Ishikawa (cell line): Measurements from ENCODE around the gene ZNF358.

Experiments
- CEBPB ChIP-seq: IDR thresholded peaks from 2 replicates; pipeline ENCODE4 v1.6.1; 2012
- CREB1 ChIP-seq: IDR thresholded peaks from 2 replicates; pipeline ENCODE4 v1.6.1; 2012; ENCODE audit warnings: low read depth
- EP300 ChIP-seq: IDR thresholded peaks from 2 replicates; pipeline ENCODE4 v1.6.1; 2012; ENCODE audit warnings: borderline replicate concordance
- FOXM1 ChIP-seq: IDR thresholded peaks from 2 replicates; pipeline ENCODE4 v1.6.1; 2012; ENCODE audit warnings: low read depth, borderline replicate concordance
- NFIC ChIP-seq: IDR thresholded peaks from 2 replicates; pipeline ENCODE4 v1.6.1; 2012
- RAD21 ChIP-seq: IDR thresholded peaks from 2 replicates; pipeline ENCODE4 v1.6.1; 2012; ENCODE audit warnings: low read depth
- TAF1 ChIP-seq: IDR thresholded peaks from 2 replicates; pipeline ENCODE4 v1.6.1; 2012; ENCODE audit warnings: low read depth, mild to moderate bottlenecking
- TCF12 ChIP-seq: IDR thresholded peaks from 2 replicates; pipeline ENCODE4 v1.6.1; 2012; ENCODE audit warnings: low read depth
- USF1 ChIP-seq: IDR thresholded peaks from 2 replicates; pipeline ENCODE4 v1.6.1; 2012
- YY1 ChIP-seq: IDR thresholded peaks from 2 replicates; pipeline ENCODE4 v1.6.1; 2012; ENCODE audit warnings: low read depth
- ZBTB7A ChIP-seq: IDR thresholded peaks from 2 replicates; pipeline ENCODE4 v1.6.1; 2012; ENCODE audit warnings: low read depth
- TF ChIP-seq, protein P1 (sequence below): IDR thresholded peaks from 2 replicates; pipeline ENCODE4 v1.6.1; 2012
- TF ChIP-seq, protein P2 (sequence below): IDR thresholded peaks from 2 replicates; pipeline ENCODE4 v1.6.1; 2012; ENCODE audit warnings: low read depth, mild to moderate bottlenecking

- TF ChIP-seq RAD21 (no peak), CEBPB (no peak), EP300 (no peak), TAF1 (no peak), ZBTB7A (no peak), CREB1 (no peak), FOXM1 (no peak), YY1 (no peak), USF1 (no peak), NFIC (no peak), TCF12 (no peak)
- TF ChIP-seq, protein P1, sequence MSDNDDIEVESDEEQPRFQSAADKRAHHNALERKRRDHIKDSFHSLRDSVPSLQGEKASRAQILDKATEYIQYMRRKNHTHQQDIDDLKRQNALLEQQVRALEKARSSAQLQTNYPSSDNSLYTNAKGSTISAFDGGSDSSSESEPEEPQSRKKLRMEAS = no peak
- TF ChIP-seq, protein P2, sequence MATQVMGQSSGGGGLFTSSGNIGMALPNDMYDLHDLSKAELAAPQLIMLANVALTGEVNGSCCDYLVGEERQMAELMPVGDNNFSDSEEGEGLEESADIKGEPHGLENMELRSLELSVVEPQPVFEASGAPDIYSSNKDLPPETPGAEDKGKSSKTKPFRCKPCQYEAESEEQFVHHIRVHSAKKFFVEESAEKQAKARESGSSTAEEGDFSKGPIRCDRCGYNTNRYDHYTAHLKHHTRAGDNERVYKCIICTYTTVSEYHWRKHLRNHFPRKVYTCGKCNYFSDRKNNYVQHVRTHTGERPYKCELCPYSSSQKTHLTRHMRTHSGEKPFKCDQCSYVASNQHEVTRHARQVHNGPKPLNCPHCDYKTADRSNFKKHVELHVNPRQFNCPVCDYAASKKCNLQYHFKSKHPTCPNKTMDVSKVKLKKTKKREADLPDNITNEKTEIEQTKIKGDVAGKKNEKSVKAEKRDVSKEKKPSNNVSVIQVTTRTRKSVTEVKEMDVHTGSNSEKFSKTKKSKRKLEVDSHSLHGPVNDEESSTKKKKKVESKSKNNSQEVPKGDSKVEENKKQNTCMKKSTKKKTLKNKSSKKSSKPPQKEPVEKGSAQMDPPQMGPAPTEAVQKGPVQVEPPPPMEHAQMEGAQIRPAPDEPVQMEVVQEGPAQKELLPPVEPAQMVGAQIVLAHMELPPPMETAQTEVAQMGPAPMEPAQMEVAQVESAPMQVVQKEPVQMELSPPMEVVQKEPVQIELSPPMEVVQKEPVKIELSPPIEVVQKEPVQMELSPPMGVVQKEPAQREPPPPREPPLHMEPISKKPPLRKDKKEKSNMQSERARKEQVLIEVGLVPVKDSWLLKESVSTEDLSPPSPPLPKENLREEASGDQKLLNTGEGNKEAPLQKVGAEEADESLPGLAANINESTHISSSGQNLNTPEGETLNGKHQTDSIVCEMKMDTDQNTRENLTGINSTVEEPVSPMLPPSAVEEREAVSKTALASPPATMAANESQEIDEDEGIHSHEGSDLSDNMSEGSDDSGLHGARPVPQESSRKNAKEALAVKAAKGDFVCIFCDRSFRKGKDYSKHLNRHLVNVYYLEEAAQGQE = no peak
These were observed 35.5 kb upstream of the ZNF358 start for GRCh38 chr19:7480222-7480969.
